Astrocyte of the cerebellum (primary cell): ENCODE data around the gene FBXO48.

Source experiments
- DNase-seq: peaks from one replicate; pipeline ENCODE4 v3.0.0-alpha.2; 2011; ENCODE audit warnings: low read depth
- H3K4me3 ChIP-seq: 2 replicates; pipeline ENCODE4 v1.5.1; 2011; ENCODE audit warnings: mild to moderate bottlenecking, low read depth, low read length, moderate library complexity
- in situ Hi-C: cut with HindIII; loops from 2 replicates; pipeline ENCODE4 v1.10.0; 2017; ENCODE audit warnings: low sequenced_read_pairs
- TF ChIP-seq, protein P1 (sequence below): IDR thresholded peaks from 2 replicates; pipeline ENCODE4 v1.5.1; 2012; ENCODE audit warnings: low read length, low read depth, moderate library complexity, mild to moderate bottlenecking; ENCODE audit errors: missing control alignments

FBXO48 gene

DNA sequence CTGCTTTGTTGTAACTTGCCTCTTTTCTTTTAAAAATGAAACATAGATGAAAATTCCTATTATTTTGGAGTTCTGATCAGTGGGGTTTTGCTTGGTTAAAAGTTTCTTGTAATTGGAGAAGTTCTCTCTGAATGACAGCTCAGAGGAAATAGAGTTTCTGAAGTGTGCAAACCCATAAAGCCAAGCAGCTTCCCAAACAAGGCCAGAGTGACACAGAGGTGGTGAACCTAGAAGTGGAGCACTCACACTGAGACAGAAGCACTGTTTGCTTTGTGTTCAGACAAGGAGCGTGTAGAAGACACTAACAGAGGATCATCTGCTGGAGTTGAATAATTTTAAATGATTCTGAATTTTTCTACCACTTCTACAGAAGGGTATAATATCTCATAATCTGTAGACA lies 49.2 kb downstream of the FBXO48 start:
- DNase-seq, result no peak
- TF ChIP-seq, protein P1, sequence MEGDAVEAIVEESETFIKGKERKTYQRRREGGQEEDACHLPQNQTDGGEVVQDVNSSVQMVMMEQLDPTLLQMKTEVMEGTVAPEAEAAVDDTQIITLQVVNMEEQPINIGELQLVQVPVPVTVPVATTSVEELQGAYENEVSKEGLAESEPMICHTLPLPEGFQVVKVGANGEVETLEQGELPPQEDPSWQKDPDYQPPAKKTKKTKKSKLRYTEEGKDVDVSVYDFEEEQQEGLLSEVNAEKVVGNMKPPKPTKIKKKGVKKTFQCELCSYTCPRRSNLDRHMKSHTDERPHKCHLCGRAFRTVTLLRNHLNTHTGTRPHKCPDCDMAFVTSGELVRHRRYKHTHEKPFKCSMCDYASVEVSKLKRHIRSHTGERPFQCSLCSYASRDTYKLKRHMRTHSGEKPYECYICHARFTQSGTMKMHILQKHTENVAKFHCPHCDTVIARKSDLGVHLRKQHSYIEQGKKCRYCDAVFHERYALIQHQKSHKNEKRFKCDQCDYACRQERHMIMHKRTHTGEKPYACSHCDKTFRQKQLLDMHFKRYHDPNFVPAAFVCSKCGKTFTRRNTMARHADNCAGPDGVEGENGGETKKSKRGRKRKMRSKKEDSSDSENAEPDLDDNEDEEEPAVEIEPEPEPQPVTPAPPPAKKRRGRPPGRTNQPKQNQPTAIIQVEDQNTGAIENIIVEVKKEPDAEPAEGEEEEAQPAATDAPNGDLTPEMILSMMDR, result no peak
- H3K4me3 ChIP-seq, result no peak overlapping the region
- in situ Hi-C loops, result no loop called here

DNA sequence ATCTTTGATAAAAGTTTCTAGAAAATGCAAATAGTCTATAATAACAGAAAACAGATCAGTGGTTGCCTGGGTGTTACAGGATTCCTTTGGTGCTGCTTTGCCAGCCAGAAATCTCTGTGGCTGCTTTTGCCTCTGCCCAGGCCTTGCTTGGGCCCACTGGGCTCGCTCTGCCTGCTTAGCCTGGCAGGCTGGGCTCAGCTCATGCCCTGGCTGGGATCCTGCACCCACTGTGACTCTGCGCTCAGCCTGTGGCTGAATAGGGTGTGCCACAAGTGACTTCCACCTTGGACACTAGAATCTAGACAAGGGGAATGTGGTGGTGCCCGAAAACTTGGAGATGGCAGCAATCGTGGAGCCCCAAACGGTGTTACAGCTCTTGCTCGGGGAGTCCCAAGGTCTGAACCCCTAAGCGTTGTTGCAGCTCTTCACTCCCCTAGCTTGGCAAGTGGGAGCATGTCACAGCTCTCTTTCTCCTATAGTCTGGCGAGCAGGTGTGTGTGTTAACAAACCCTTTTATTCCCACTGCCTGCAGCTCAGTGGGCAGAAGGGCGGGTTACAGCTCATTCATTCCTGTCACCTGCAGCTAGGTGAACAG lies 50.9 kb downstream of the FBXO48 start:
- in situ Hi-C loops, result no loop called here
- no peak overlapping the region for H3K4me3 ChIP-seq
- TF ChIP-seq, protein P1, result no peak
- DNase-seq, result no peak

DNA sequence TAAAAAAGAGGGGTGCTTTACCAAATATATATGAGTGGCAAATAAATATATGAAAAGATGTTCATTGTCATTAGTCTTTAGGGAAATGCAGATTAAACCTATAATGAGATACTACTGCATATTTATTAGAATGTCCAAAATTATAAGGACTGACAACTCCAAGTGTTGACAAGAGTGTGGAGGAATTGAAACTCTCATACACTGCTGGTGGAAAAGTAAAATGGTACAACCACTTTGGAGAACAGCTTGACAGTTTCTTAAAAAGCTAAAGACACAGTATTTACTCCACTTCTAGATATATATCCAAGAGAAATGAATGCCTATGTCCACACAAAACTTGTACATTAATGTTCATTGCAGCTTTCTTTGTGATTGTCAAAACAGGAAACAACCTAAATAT lies 51.6 kb downstream of the FBXO48 start:
- H3K4me3 ChIP-seq, result no peak overlapping the region
- no peak for DNase-seq
- TF ChIP-seq, protein P1, result no peak
- in situ Hi-C loops, result no loop called here

DNA sequence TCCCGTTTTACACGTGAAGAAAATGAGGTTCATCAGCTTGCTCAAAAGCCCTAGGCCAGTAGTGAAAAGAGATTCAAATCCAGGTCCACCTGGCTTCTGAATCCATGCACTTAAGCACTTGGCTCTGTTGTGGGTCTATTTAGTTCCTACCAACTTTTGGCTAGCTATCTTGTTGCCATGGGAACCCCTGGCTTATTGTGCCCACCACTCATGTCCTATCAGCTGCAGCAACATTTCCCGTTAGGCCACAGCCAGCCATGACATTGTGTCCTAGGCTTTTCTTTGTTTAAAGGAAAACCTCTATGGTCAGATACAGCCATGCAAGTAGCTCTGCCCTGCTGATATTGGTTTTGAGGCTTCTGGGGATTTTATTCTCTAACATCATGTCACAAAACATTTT lies 52.2 kb downstream of the FBXO48 start:
- DNase-seq, result no peak
- no peak overlapping the region for H3K4me3 ChIP-seq
- TF ChIP-seq, protein P1, result no peak
- in situ Hi-C loops, result no loop called here

DNA sequence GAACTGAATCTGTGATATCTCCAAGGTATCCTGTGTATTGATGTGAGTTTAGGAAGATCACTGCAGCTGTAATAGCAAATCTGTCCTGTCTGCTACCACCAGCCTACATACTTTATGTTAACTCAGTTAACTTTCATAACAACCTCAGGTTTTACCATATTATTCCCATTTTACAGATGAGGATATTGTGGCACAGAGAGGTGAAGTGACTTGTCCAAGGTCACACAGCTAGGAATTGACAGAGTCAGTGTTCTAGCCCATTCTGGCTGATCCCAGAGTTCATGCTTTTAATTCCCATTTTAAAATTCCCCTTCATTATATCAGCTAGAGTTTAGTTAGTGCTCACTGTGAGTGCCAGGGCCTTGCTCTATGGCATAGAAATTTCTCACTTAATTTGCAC lies 52.6 kb downstream of the FBXO48 start:
- DNase-seq, result no peak
- TF ChIP-seq, protein P1, result no peak
- in situ Hi-C loops, result no loop called here
- no peak overlapping the region for H3K4me3 ChIP-seq

DNA sequence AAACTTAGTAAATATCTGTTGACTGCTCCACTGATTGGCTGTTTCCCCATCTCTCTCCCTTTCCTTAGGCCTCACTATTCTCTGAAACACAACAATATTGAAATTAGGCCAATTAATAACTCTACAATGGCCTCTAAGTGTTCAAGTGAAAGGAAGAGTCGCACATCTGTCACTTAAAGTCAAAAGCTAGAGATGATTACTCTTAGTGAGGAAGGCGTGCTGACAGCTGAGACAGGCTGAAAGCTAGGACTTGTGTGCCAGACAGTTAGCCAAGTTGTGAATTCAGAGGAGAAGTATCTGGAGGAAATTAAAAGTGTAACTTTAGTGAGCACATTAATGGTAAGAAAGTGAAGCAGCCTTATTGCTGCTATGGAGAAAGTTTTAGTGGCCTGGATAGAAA lies 53.6 kb downstream of the FBXO48 start:
- no peak for DNase-seq
- TF ChIP-seq, protein P1, result no peak
- in situ Hi-C loops, result no loop called here
- no peak overlapping the region for H3K4me3 ChIP-seq

DNA sequence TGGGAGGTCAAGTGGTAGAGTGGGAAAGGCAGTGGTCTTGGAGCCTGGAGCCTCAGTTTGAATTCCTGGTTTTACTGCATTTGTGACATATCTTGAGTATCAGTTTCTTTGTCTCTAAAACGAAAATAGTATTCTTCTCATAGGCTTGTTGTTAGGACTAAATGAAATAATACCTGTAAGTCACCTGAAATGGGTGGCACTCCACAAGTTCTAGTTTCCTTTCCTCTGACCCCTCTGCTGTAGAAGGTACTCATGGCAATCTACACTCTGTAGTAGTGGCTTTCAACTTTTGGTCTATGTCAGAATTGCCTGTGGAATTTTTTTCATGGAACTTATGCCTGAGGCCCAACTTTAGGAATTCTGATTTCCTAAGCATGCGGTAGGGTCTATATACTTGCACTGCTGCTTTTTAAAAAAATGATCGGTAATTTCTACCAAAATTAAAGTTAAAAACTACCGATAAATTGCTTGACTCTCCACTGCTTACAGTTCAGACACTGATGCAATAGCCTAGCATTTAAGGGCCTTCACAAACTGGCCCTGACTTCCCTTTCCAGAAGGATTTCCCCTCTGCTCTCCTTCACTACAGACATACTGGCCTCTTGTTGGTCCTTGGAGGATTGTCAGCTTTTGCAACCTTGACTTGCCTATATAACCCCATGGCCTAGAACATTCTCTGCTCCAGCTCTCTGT lies 54.8 kb downstream of the FBXO48 start:
- no peak for DNase-seq
- in situ Hi-C loops, result no loop called here
- H3K4me3 ChIP-seq, result no peak overlapping the region
- TF ChIP-seq, protein P1, result no peak
